ENCODE results near the gene PHEX.

Gene PHEX

GRCh38 chrX:22105231-22105630, 73.1 kb downstream of the PHEX start:
- peak; percentile 43 for DNase-seq (ENCODE audit: low read depth)

GRCh38 chrX:22105971-22106370, 73.8 kb downstream of the PHEX start:
- DNase-seq (ENCODE audit: low read depth) = no peak

- DNase-seq (ENCODE audit: low read depth) = no peak
Measured at GRCh38 chrX:22109442-22109841, 77.3 kb downstream of the PHEX start.

- no peak for DNase-seq (ENCODE audit: low read depth)
Measured at GRCh38 chrX:22110729-22111494, 78.8 kb downstream of the PHEX start.

- no peak for DNase-seq (ENCODE audit: low read depth)
Measured at GRCh38 chrX:22116605-22117546, 84.8 kb downstream of the PHEX start.

GRCh38 chrX:22117633-22118032, 85.5 kb downstream of the PHEX start:
- no peak for DNase-seq (ENCODE audit: low read depth)

GRCh38 chrX:22118161-22118830, 86.2 kb downstream of the PHEX start:
- DNase-seq (ENCODE audit: low read depth) = no peak

GRCh38 chrX:22121161-22121560, 89.0 kb downstream of the PHEX start:
- no peak for DNase-seq (ENCODE audit: low read depth)

GRCh38 chrX:22122510-22122909, 90.4 kb downstream of the PHEX start:
- peak; percentile 89 for DNase-seq (ENCODE audit: low read depth)

GRCh38 chrX:22124098-22124497, 92.0 kb downstream of the PHEX start:
- no peak for DNase-seq (ENCODE audit: low read depth)

- no peak for DNase-seq (ENCODE audit: low read depth)
Measured at GRCh38 chrX:22125481-22125880, 93.4 kb downstream of the PHEX start.

GRCh38 chrX:22126327-22126726, 94.2 kb downstream of the PHEX start:
- DNase-seq (ENCODE audit: low read depth) = no peak

GRCh38 chrX:22128961-22129360, 96.8 kb downstream of the PHEX start:
- DNase-seq (ENCODE audit: low read depth) = no peak

GRCh38 chrX:22134681-22135080, 102.6 kb downstream of the PHEX start:
- DNase-seq (ENCODE audit: low read depth) = no peak

- DNase-seq (ENCODE audit: low read depth) = no peak
Measured at GRCh38 chrX:22135171-22135711, 103.1 kb downstream of the PHEX start.

GRCh38 chrX:22135994-22136684, 104.0 kb downstream of the PHEX start:
- no peak for DNase-seq (ENCODE audit: low read depth)

GRCh38 chrX:22136711-22137110, 104.6 kb downstream of the PHEX start:
- no peak for DNase-seq (ENCODE audit: low read depth)

- DNase-seq (ENCODE audit: low read depth) = no peak
Measured at GRCh38 chrX:22139822-22140221, 107.7 kb downstream of the PHEX start.

GRCh38 chrX:22141047-22141730, 109.1 kb downstream of the PHEX start:
- DNase-seq (ENCODE audit: low read depth) = no peak

GRCh38 chrX:22147214-22147613, 115.1 kb downstream of the PHEX start:
- DNase-seq (ENCODE audit: low read depth) = no peak

GRCh38 chrX:22147942-22148341, 115.8 kb downstream of the PHEX start:
- no peak for DNase-seq (ENCODE audit: low read depth)
